ENCODE measurements around the gene GABRB1.

The GABRB1 gene

GRCh38 chr4:47410271-47410670 is 378.9 kb downstream of the GABRB1 start:
- no peak for DNase-seq

GRCh38 chr4:47413521-47413920 is 382.2 kb downstream of the GABRB1 start:
- DNase-seq = no peak

- DNase-seq = no peak
These were observed 384.4 kb downstream of the GABRB1 start for GRCh38 chr4:47415719-47416118.

GRCh38 chr4:47418147-47418546 is 386.8 kb downstream of the GABRB1 start:
- DNase-seq = no peak

DNA sequence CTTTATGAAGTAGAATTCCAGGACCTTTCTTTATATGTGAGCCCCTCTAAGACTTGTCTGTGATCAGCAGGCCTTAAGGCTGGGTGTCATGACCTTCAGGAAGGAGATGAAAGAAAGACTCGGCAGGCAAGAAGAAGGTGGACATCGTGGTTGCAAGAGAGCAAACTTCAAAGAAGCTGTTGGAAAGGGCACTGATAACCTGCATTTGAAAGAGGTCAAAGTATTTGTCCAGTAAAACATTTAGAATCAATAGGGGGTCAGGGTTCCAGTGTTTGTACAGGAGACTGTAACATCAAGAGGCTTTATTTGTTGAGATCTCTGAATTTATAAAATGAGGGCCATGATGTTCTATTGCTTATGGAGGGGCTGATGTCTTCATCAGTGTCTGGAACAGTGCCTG is 387.9 kb downstream of the GABRB1 start:
- DNase-seq = no peak

DNA sequence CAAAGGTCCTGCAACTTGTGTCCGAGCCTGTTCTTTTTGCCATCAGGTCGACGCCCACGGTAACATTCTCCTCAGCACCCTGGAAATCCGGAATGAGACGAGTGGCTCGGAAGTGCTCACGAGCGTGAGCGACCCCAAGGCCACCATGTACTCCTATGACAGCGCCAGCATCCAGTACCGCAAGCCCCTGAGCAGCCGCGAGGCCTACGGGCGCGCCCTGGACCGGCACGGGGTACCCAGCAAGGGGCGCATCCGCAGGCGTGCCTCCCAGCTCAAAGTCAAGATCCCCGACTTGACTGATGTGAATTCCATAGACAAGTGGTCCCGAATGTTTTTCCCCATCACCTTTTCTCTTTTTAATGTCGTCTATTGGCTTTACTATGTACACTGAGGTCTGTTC is 394.3 kb downstream of the GABRB1 start:
- no peak for DNase-seq

DNA sequence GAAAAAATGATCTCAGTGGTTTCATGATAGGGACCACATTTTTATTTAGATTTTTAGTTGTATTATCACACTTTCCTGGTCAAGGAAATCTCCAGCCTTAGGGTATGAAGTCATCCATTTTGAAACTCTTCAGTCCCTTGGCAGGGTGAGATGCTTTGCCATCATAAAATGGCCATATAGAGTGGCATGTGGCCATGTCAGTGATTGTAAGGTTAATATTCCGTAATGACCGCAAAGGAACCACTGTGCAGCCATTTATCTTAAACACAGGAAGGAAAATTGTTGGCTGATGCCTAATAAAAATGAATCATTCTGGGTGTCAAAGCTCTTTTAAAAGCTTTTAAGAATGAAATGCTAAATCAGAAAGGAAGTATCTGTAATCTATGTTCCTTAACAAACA is 396.6 kb downstream of the GABRB1 start:
- no peak for DNase-seq

- no peak for DNase-seq
These were observed 401.4 kb downstream of the GABRB1 start for GRCh38 chr4:47432749-47433148.

- no peak for DNase-seq
These were observed 403.6 kb downstream of the GABRB1 start for GRCh38 chr4:47434931-47435330.

DNA sequence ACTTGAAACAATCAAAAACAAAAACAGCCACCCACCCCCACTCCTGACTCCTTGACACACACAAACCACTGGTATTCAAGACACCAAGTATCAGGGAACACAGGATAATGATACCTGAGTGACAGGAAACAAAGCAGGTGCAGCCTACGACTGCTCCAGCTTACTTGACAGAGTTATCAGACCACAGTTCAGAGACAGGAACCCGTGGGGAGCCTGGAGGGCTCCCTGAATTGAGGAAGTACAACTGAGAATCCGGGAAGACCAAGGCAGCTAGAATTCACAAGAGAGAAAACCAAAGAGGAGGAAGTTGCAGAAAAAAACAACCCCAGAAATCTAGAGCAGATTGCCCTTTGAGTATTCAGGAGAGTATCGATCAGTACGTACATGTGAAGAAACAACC is 411.6 kb downstream of the GABRB1 start:
- no peak for DNase-seq

- DNase-seq = no peak
These were observed 412.7 kb downstream of the GABRB1 start for GRCh38 chr4:47444031-47444430.

DNA sequence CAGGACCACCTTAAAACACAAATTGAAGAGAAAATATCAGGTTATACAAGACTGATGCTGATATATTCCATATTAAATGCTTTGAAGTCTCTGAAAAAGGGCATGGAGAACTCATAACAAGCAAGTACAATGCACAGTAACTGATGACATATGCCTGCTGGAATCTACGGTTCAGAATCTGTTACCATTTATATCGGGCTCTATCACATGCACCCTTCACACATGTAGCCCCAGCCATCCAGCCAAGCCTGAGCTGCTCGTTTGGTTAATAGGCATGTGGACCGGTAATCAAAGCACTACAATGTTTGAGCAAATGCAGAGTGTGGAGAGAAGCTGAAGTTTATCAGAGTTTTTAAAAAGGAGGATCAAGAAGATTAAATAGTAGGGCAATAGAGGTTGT is 420.3 kb downstream of the GABRB1 start:
- DNase-seq = no peak

DNA sequence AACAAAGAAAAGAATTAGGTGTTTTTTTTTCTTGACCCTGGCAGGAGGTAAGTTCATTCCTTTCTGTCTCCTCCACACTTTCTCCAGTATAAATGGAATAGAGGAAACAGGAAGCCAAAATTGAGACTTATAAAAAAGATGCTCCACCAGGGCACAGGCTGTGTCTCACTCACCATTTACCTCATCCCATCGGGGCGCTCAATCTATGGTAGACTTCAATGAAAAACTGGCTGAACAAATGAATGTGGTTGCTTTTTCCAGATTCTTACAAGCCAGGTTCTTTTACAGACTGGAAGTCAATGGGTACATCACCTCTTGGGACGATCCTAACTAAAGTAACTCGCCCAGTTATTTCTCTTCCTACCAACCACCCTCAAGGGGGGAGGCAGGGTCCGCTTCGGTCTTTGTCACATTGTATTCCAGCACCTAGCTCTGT is 431.4 kb downstream of the GABRB1 start:
- no peak for DNase-seq

DNA sequence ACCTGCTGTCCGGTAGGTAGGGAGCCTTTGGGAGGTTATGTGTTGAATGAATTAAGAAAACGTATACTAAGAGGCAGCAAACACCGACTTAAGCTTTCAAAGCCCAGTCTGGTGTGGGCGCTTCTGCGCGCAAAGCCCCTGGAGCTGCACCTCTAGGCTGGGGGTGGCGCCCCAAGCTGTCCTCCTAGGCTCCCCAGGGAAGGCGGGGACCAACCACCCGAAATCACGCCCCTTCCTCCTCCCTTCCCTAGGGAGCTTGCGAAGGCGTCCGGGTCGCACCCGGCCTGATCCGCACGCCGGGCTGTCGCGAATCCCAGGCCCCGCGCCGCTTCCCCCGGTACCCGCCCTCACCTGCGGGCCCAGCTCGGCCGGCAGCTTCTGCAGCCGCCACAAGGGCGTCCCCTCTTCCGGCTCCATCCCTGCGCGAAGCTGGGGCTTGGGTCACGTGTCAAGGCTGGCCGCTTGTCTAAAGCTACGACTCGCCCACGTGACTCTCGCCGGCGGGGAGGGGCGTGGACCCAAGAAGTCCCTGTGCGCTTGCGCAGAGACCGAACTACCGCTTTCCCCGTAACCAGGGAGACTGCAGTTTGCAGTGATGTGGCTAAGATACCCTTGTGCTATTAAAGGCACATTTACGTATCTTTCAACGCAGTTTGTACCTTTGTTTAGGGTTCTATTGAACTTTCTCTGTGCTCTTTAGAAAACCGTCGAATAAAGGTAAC is 432.0 kb downstream of the GABRB1 start, which contains the start of gene COMMD8:
Gene COMMD8, minus strand, starts transcription at position 468 of the 722 bp plus-strand sequence. Its CDS starts 51 bp downstream, at position 417.
- peak; percentile 90 for DNase-seq

- no peak for DNase-seq
These were observed 433.6 kb downstream of the GABRB1 start for GRCh38 chr4:47465004-47465403.

DNA sequence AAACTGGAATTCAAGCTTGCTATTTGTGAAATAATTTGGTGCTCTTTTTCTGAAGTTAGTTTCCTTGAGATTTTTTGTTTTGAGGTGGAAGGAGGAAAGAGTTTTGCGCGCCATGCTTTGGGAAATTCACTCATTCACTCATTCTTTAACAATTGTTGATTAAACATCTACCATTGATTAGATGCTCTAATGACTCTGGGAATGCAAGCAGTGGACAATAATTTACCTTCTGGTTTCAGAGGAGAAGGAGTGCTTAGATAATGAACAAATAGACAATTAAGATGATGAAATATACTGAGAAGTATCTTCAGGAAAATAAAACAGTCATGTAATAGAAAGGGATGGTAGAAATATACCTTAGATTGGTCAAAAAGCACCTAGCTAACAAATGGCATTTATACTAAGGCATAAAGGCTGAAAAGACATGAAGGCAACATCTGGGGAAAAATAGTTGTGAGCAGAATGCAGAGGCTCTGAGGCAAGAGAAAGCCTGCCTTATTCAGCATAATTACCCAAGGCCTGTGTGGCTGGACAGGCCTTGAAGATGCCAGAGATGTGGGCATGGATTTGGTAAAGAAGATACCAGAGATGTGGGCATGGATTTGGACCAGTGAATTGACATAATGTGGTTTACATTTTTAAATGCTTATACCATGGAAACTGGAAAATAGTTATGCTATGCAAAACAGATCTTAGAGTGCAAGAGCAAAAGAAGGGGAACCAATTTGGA is 434.9 kb downstream of the GABRB1 start:
- DNase-seq = no peak

- DNase-seq = no peak
These were observed 437.5 kb downstream of the GABRB1 start for GRCh38 chr4:47468706-47469365.

DNA sequence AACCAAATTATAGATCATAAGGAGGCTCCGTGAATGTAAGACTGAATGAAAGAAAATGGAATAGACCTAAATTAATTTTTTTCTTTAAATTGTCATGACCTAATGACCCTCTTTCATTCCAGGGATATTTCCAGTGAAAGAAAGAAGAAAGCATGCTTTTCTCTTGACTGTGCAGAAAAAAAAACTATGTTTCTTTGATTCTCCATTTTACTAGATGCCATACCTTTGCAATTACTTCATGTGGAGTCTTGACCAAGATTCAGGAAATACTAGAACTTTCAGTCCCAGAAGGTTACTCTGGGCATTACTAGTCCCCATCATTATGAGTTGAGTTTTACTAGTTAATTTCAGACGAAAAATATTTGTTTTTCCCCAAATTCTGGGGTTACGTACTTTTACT is 438.6 kb downstream of the GABRB1 start:
- no peak for DNase-seq

GRCh38 chr4:47471064-47471463 is 439.7 kb downstream of the GABRB1 start:
- DNase-seq = no peak

GRCh38 chr4:47471591-47471990 is 440.2 kb downstream of the GABRB1 start:
- no peak for DNase-seq

- DNase-seq = no peak
These were observed 441.9 kb downstream of the GABRB1 start for GRCh38 chr4:47473141-47473750.

DNA sequence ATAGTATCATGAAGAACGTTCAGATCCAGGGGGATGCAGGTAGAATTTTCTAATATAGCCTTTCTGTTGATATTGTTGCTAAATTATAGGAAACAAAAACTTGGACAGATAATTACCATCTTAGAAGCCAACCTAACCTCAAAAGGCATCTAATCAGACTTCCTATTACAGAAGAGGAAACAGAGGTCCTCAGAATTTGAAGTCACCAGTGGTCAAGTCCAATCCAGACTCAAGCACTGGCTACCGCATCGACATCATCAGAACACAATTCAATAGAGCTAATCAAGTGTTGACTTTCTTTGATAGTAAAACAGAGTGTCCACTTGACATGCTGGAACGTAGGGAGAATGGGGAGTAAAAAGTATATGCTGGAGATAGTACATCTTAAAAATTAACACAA is 443.4 kb downstream of the GABRB1 start:
- DNase-seq = no peak

DNA sequence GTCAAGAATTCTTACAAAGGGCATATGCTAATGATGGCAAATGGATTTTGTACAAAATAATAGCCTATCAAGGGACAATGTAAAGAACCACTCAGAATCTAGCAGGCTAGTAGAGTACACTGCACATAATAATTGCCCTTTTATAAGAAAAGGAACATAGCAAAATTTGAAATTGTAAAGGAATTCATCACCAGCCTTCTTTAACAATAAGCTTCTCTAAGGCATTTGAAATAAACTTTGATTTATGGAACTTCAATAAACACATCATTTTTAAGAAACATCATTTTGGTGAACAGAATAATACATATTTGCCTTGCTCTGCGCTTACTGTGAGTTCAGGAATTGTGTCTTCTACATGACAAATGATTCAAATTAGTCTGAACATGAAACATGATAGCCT is 444.0 kb downstream of the GABRB1 start:
- no peak for DNase-seq
